LNCAP (cell line): ENCODE measurements around the gene ANKRD27.

Experiments used
- CTCF ChIP-seq: fragments of 450-650 bp; IDR thresholded peaks from 2 replicates; pipeline ENCODE4 v1.5.1; 2017; ENCODE audit warnings: mild to moderate bottlenecking

The ANKRD27 gene

GRCh38 chr19:32611161-32611560 is 63.8 kb downstream of the ANKRD27 start:
- no peak for TF ChIP-seq CTCF

- no peak for TF ChIP-seq CTCF
These were observed 67.5 kb downstream of the ANKRD27 start for GRCh38 chr19:32607479-32607878.

- no peak for TF ChIP-seq CTCF
These were observed 68.7 kb downstream of the ANKRD27 start for GRCh38 chr19:32606289-32606688.

- TF ChIP-seq CTCF, result no peak
These were observed 69.4 kb downstream of the ANKRD27 start for GRCh38 chr19:32605544-32605943.

GRCh38 chr19:32603961-32604360 is 71.0 kb downstream of the ANKRD27 start:
- no peak for TF ChIP-seq CTCF

- TF ChIP-seq CTCF, result peak; percentile 81
These were observed 75.2 kb downstream of the ANKRD27 start for GRCh38 chr19:32599736-32600157.

GRCh38 chr19:32599258-32599657 is 75.7 kb downstream of the ANKRD27 start:
- no peak for TF ChIP-seq CTCF

GRCh38 chr19:32598022-32598421 is 77.0 kb downstream of the ANKRD27 start:
- no peak for TF ChIP-seq CTCF
